ENCODE data around the gene FMN1. TPM values are rescaled to one million over a fixed set of nuclear protein-coding genes. Genes with fewer than 3 reads are reported as not detected.

Gene FMN1
- total RNA-seq, 1 experiment from 2014 or later, result 25.8 TPM

- POLR2A ChIA-PET (ENCODE audit: unreplicated experiment), result no interaction called here
- Histone ChIP-seq H3K27me3 (ENCODE audit: insufficient read depth, low read depth) (no peaks in the 10 kb centered on the region), H3K79me2 (ENCODE audit: low read depth) (no peaks in the 10 kb centered on the region), H3K27ac (no peak overlapping the region), H3K4me1 (replicated peaks; ENCODE audit: insufficient read depth) (no peaks in the 10 kb centered on the region), H3K9me3 (ENCODE audit: insufficient read depth, low read depth) (no peaks in the 10 kb centered on the region), H3F3A (ENCODE audit: insufficient read depth, low read depth) (no peaks in the 10 kb centered on the region), H3K9me2 (ENCODE audit: insufficient read depth) (no peaks in the 10 kb centered on the region), H3K4me2 (no peak overlapping the region), H4K20me1 (ENCODE audit: insufficient read depth) (no peaks in the 10 kb centered on the region), H2AFZ (no peak overlapping the region), H3K4me3 (no peak overlapping the region), H3K36me3 (ENCODE audit: low read depth) (no peaks in the 10 kb centered on the region)
- CTCF ChIA-PET, result no interaction called here
- BruUV-seq (replicated peaks), result no TSS peak
- TF ChIP-seq EZH2 (IDR thresholded peaks at IDR 0.05; ENCODE audit: low read depth), result no peak
- TF ChIP-seq CTCF (conservative IDR thresholded peaks at IDR 0.05), result no peak
- no peak for DNase-seq
- intact Hi-C loops (cut with micrococcal nuclease; ENCODE audit: unreplicated experiment), result no loop called here
These were observed 228.6 kb downstream of the FMN1 start for GRCh38 chr15:32965897-32966296.

- POLR2A ChIA-PET (ENCODE audit: unreplicated experiment), result interaction anchor here (0.8 kb wide), 1 partner anchor 19 kb away, joined by 17 read pairs; no protein-coding TSS in a partner anchor
- CTCF ChIA-PET, result no interaction called here
- Histone ChIP-seq H3K9me2 (ENCODE audit: insufficient read depth) (no peaks in the 10 kb centered on the region), H2AFZ (no peak overlapping the region), H3K79me2 (ENCODE audit: low read depth) (no peaks in the 10 kb centered on the region), H3K4me1 (replicated peaks; ENCODE audit: insufficient read depth) (no peaks in the 10 kb centered on the region), H3K9me3 (ENCODE audit: insufficient read depth, low read depth) (no peaks in the 10 kb centered on the region), H3K4me3 (no peak overlapping the region), H3K27me3 (ENCODE audit: insufficient read depth, low read depth) (no peaks in the 10 kb centered on the region), H3K4me2 (no peak overlapping the region), H3K27ac (no peak overlapping the region), H3F3A (ENCODE audit: insufficient read depth, low read depth) (no peaks in the 10 kb centered on the region), H3K36me3 (ENCODE audit: low read depth) (no peaks in the 10 kb centered on the region), H4K20me1 (ENCODE audit: insufficient read depth) (no peaks in the 10 kb centered on the region)
- no TSS peak for BruUV-seq (replicated peaks)
- intact Hi-C loops (cut with micrococcal nuclease; ENCODE audit: unreplicated experiment), result no loop called here
- no peak for TF ChIP-seq CTCF (conservative IDR thresholded peaks at IDR 0.05)
- no peak for TF ChIP-seq EZH2 (IDR thresholded peaks at IDR 0.05; ENCODE audit: low read depth)
- DNase-seq, result no peak
These were observed 235.4 kb downstream of the FMN1 start for GRCh38 chr15:32959077-32959476.

GRCh38 chr15:32957219-32957618, 237.3 kb downstream of the FMN1 start:
- no peaks in the 10 kb centered on the region for H3F3A ChIP-seq (ENCODE audit: insufficient read depth, low read depth)
- intact Hi-C loops (cut with micrococcal nuclease; ENCODE audit: unreplicated experiment), result loop anchor here (2.0 kb wide), 2 partner anchors 112 to 294 kb away; no protein-coding TSS in a partner anchor
- DNase-seq, result no peak
- H3K4me3 ChIP-seq, result no peak overlapping the region
- H3K27ac ChIP-seq, result no peak overlapping the region
- H3K4me1 ChIP-seq (replicated peaks; ENCODE audit: insufficient read depth), result no peaks in the 10 kb centered on the region
- CTCF ChIA-PET, result no interaction called here
- H3K79me2 ChIP-seq (ENCODE audit: low read depth), result no peaks in the 10 kb centered on the region
- H3K9me3 ChIP-seq (ENCODE audit: insufficient read depth, low read depth), result no peaks in the 10 kb centered on the region
- H3K4me2 ChIP-seq, result no peak overlapping the region
- no peaks in the 10 kb centered on the region for H3K27me3 ChIP-seq (ENCODE audit: insufficient read depth, low read depth)
- H3K36me3 ChIP-seq (ENCODE audit: low read depth), result no peaks in the 10 kb centered on the region
- H2AFZ ChIP-seq, result no peak overlapping the region
- no peaks in the 10 kb centered on the region for H4K20me1 ChIP-seq (ENCODE audit: insufficient read depth)
- no TSS peak for BruUV-seq (replicated peaks)
- TF ChIP-seq EZH2 (IDR thresholded peaks at IDR 0.05; ENCODE audit: low read depth) (no peak), CTCF (conservative IDR thresholded peaks at IDR 0.05) (no peak)
- H3K9me2 ChIP-seq (ENCODE audit: insufficient read depth), result no peaks in the 10 kb centered on the region
- POLR2A ChIA-PET (ENCODE audit: unreplicated experiment), result no interaction called here
